SK-N-SH treated with all-trans-retinoic acid at 6 μM for 48 hours (cell line): Measurements from ENCODE around the gene PTOV1.

Experiments
- BACH2 ChIP-seq: fragments of 250-450 bp; sonication (Bioruptor Pico); IDR thresholded peaks from 2 replicates; pipeline ENCODE4 v1.9.0; 2021; ENCODE audit warnings: mild to moderate bottlenecking, borderline replicate concordance
- PPARA ChIP-seq: fragments of 250-450 bp; sonication (Bioruptor Pico); IDR thresholded peaks from 2 replicates; pipeline ENCODE4 v1.5.0; 2020; ENCODE audit warnings: mild to moderate bottlenecking, borderline replicate concordance
- ZFP3 ChIP-seq: fragments of 250-450 bp; sonication (Bioruptor Pico); IDR thresholded peaks from 2 replicates; pipeline ENCODE4 v1.5.0; 2020; ENCODE audit warnings: mild to moderate bottlenecking, moderate library complexity
- TF ChIP-seq, protein P1 (sequence below): fragments of 250-450 bp; sonication (Bioruptor Pico); IDR thresholded peaks from 2 replicates; pipeline ENCODE4 v1.8.0; 2020; ENCODE audit warnings: mild to moderate bottlenecking, moderate library complexity, borderline replicate concordance

DNA sequence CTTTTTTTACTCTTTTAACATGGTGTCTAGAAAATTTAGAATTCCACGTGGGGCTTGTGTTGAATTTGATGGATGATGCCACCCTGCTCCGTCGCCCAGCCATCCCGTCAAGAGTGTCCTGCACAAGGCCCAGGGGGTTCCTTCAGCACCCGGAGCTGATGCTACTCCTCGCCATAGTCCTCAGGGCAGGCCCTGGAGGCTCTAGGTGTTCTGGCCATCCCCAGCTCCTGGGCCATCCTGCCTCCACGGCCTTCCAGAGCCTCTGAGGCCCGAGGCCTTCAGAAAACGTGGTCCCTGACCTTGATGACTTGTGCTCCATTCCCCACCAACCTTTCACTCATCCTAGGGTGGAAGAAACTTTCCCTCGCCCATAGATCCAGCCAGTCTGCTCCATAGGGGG, 22.9 kb downstream of the PTOV1 start:
- TF ChIP-seq PPARA, result no peak
- TF ChIP-seq, protein P1, sequence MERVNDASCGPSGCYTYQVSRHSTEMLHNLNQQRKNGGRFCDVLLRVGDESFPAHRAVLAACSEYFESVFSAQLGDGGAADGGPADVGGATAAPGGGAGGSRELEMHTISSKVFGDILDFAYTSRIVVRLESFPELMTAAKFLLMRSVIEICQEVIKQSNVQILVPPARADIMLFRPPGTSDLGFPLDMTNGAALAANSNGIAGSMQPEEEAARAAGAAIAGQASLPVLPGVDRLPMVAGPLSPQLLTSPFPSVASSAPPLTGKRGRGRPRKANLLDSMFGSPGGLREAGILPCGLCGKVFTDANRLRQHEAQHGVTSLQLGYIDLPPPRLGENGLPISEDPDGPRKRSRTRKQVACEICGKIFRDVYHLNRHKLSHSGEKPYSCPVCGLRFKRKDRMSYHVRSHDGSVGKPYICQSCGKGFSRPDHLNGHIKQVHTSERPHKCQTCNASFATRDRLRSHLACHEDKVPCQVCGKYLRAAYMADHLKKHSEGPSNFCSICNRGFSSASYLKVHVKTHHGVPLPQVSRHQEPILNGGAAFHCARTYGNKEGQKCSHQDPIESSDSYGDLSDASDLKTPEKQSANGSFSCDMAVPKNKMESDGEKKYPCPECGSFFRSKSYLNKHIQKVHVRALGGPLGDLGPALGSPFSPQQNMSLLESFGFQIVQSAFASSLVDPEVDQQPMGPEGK, result no peak
- no peak for TF ChIP-seq ZFP3 (CRISPR knock-in tag)
- no peak for TF ChIP-seq BACH2 (CRISPR knock-in tag)
